GM18907 (cell line): Measurements from ENCODE around the gene PDK3.
A peak's percentile ranks its signal among the peaks of the same experiment; 100 is the strongest.

Source experiments
- ATAC-seq: cut with Tn5 transposase; IDR thresholded peaks from one replicate; pipeline ENCODE4 v1.9.1; 2021; ENCODE audit warnings: mild to moderate bottlenecking, moderate library complexity; ENCODE audit not compliant: unreplicated experiment

Gene PDK3

GRCh38 chrX:24480400-24480865 is 15.3 kb downstream of the PDK3 start:
- peak; percentile 41 for ATAC-seq

DNA sequence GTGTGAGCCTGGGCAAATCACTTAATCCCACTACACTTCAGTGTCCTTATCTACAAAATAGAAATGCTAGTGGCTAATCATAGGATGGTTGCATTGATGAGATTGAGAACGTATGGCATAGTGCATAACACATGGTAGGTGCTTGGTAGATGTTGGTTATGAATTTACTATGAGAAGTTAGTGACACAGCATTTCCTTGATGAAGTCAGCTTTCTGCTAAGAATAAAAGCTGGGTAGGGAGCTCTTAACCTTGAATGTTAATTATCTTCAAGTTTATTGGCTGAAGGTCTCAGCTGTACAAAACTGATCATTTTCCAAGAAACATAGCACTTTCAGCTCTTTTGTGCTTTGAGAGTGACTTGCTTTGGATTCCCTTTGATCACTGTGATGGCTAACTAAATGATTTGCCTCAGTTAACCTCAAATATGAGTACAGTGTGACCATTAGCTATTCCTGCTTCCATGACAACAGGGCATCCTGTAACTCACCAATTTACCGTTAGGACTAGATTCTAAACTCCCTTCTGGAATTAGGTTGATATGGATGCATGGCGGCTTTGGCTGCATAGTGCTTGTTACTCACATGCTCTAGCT is 17.8 kb downstream of the PDK3 start:
- ATAC-seq = no peak

GRCh38 chrX:24483596-24483995 is 18.5 kb downstream of the PDK3 start:
- no peak for ATAC-seq

DNA sequence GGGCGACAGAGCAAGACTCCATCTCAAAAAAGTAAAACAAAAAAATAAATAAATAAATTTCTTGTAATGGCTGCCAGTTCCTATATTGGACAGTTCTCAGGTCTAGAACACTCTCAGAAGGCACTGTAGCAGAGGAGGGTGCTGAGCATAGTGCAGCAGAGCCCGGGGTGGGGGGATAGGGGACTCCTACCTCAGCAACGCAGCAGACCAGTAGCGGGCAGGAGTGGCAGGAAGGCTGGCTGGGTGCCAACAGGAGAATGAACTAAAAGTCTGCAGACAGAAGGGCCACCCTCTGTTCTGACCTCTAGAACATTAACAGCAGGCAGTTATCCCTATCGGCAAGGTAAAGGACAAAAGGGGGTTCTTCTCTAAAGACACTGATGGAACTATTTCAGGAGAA is 20.2 kb downstream of the PDK3 start:
- ATAC-seq = no peak

GRCh38 chrX:24485976-24486680 is 21.0 kb downstream of the PDK3 start:
- ATAC-seq = no peak

DNA sequence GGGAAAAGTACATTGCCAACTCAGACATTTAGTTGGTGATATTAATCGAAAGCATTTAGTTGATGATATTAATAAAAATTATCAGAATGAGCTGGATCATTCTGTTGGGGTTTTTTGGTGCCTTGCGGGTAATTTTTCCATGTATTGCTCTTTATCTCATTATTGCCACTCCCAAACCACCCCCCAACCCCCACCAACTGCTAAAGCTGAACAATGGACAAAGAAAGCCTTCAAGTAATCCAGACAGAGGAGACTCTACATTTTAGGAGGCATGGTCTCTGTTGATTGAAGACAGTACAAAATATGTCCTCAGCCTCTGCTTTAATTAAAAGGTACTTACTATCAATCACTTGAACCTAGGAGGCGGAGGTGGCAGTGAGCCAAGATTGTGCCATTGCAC is 22.5 kb downstream of the PDK3 start:
- no peak for ATAC-seq

DNA sequence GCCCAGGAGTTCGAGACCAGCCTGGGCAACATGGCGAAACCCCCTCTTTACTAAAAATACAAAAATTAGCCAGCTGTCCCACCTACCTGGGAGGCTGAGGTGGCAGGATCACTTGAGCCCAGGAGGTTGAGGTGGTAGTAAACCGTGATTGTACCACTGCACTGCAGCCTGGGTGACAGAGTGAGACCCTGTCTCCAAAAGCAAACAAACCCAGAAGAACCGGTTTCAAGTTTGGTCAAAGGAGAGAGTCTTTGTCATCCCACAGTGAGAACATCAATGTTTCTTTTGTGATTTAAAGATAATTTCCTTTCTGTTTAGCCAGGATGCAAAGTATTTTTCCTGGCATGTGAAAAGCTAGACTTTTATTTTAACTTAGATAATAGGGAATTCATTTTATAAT is 26.7 kb downstream of the PDK3 start:
- ATAC-seq = no peak

GRCh38 chrX:24493740-24494581 is 28.9 kb downstream of the PDK3 start:
- ATAC-seq = no peak

DNA sequence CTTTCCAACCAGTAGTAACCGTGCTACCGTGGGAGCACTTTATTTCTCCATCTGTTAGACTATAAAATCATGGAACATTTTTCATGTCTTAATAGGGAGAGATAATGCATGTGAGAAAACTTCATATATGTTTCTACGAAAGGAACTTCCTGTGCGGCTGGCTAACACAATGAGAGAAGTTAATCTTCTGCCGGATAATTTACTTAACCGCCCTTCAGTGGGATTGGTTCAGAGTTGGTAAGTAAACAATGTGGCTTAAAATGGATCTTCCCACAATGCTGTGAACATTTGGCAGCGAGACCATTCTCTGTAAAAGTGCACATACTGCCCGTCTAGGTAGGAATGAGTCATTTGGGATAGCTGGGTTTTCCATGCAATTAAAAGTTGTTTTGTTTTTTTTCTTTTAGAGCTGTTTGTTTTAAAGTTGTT is 29.6 kb downstream of the PDK3 start:
- ATAC-seq = no peak

DNA sequence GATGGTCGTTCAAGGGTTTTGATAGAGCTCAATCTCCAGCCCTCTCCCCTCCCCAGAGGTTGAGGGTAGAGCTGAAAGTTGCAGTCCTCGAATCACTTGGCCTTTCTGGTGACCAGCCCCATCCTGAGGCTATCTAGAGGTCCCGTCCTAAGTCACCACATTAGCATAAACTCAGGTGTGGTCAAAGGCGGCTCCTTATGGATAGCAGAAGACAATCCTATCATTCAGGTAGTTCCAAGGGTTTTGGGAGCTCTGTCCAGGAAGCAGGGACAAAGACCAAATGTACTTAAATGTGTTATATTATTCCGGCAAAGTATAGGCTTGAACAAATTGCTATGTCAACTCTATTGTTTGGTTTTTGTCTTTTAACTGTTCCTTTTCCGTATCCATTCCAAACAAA is 30.6 kb downstream of the PDK3 start:
- ATAC-seq = no peak

DNA sequence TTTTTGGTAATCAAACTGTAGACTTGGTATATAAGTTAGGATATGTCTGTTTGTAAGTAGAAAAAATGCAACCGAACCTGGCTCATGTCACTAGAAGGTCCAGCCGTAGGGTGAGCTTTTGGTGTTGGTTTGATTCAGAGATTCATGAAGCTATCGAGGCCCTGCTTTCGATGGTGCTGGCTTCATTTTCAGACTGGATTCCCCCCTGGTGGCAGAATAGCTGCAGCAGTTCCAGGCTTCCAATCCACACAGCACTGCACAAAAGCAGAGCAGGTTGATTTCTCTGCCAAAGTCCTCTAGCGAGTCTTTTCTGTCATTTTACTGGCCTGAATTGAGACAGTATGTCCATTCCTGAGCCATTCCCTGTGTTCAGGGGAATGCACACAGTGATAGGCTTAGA is 33.1 kb downstream of the PDK3 start:
- ATAC-seq = peak; percentile 34

GRCh38 chrX:24498975-24499374 is 33.9 kb downstream of the PDK3 start:
- ATAC-seq = peak; percentile 66

- ATAC-seq = peak; percentile 70
Measured at GRCh38 chrX:24506082-24506481, 41.0 kb downstream of the PDK3 start.

GRCh38 chrX:24508375-24508774 is 43.3 kb downstream of the PDK3 start:
- ATAC-seq = no peak

DNA sequence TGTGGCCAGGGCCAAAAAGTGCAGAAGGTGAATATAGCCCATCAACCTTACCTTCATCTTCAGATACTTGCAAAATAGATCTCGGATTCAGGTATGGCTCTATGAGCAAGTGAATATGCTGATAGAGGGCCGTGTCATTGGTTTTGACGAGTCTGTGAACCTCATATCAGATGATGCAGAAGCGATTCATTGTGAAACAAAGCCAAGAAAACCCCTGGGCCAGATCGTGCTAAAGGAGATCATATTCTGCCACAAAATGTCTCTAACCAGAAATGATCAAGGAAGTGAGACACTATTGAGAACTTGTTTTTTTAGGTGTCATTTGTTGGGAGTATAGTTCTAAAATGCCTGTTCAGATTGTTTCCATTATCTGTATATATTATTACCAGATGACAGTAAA is 48.3 kb downstream of the PDK3 start:
- peak; percentile 96 for ATAC-seq

- no peak for ATAC-seq
Measured at GRCh38 chrX:24515447-24515846, 50.4 kb downstream of the PDK3 start.

DNA sequence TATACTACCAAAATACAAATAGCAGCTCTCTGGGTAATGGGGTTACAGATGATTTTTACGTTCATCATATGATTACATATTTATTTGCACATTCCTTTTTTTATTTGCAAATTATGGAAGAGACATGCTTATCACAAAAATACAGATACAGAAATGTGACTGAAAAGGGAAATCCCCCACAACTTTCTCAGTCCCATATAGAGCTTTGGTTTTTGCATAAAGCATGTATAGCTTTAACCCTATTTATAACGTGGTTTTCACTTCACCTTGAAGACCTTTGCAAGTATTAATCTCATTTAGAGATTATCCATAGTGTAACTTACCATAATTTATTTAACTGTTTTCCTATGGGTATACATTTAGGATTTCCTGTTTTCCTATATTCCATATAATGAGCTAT is 55.4 kb downstream of the PDK3 start:
- no peak for ATAC-seq

DNA sequence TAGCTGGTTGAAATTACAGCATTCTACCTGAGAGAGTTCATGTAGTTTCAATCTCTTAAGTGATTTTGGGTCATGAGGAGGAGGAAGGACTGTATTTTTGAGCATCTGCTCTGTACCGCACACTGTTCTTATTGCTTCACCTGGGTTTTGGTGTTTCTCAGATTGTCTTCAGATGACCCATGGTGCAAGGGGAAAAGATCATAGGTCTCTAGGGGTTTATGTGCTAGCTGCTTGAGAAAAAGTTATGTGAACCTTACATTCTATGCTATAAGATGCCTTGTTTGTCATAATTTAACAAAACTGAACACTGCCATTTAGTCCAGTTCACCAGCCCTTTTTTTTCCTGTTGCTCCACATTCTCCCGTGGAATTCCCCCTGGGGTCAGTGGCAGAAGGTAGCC is 60.4 kb downstream of the PDK3 start:
- no peak for ATAC-seq

DNA sequence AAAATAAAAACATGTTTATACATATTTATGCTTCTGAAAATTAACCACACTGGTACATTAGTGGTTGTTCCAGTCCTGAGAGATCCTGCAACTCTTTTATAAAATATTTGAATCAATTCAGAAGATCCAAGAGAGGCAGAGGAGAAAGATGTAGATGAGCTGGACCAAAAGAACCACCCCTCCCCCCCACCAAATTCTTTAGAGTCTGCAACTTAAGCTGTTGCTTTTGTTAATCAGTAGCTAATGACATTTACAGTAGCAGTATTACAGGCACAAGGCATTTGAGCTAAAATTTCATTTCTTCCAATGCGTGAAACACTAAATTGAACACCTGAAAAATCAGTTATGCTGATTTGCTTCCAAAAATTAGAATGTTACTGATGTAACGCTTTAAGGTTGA is 61.5 kb downstream of the PDK3 start:
- no peak for ATAC-seq

- no peak for ATAC-seq
Measured at GRCh38 chrX:24528605-24529004, 63.5 kb downstream of the PDK3 start.

- ATAC-seq = no peak
Measured at GRCh38 chrX:24536551-24536950, 71.5 kb downstream of the PDK3 start.

DNA sequence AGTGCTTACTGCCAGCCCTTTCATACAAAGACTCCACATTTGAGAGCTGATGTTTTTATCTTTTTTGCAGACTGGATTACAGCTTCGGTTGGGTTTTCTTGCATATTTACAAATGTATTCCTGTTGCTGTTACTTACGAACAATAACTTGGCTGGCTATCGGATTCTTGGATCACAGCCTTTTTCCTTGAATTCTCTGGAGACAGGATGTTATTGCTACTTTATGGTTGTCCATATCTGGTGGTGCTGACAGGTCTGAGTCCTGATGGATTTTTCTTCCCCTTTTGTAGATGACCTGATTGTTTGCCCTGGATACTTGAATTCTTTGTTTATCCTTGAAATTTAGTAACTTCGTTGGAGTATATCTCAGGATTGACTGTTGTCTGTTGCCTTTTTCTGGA is 77.7 kb downstream of the PDK3 start:
- ATAC-seq = no peak
